ENCODE results near the gene SHROOM3.

DNA sequence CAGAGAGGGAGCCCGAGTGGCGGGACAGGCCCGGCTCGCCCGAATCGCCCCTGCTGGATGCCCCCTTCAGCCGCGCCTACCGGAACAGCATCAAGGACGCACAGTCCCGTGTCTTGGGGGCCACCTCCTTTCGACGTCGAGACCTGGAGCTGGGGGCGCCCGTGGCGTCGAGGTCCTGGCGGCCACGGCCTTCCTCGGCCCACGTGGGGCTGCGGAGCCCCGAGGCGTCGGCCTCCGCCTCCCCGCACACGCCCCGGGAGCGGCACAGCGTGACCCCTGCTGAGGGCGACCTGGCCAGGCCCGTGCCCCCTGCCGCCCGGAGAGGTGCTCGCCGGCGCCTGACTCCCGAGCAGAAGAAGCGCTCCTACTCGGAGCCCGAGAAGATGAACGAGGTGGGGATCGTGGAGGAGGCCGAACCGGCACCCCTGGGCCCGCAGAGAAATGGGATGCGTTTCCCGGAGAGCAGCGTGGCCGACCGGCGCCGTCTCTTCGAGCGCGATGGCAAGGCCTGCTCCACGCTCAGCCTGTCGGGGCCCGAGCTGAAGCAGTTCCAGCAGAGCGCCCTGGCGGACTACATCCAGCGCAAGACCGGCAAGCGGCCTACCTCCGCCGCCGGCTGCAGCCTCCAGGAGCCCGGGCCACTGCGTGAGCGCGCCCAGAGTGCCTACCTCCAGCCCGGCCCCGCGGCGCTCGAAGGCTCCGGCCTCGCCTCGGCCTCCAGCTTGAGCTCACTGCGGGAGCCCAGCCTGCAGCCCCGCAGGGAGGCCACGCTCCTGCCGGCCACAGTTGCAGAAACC, 306.0 kb downstream of the SHROOM3 start:
- TF ChIP-seq, protein P1, sequence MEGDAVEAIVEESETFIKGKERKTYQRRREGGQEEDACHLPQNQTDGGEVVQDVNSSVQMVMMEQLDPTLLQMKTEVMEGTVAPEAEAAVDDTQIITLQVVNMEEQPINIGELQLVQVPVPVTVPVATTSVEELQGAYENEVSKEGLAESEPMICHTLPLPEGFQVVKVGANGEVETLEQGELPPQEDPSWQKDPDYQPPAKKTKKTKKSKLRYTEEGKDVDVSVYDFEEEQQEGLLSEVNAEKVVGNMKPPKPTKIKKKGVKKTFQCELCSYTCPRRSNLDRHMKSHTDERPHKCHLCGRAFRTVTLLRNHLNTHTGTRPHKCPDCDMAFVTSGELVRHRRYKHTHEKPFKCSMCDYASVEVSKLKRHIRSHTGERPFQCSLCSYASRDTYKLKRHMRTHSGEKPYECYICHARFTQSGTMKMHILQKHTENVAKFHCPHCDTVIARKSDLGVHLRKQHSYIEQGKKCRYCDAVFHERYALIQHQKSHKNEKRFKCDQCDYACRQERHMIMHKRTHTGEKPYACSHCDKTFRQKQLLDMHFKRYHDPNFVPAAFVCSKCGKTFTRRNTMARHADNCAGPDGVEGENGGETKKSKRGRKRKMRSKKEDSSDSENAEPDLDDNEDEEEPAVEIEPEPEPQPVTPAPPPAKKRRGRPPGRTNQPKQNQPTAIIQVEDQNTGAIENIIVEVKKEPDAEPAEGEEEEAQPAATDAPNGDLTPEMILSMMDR (IDR thresholded peaks at IDR 0.05; ENCODE audit: insufficient read depth, low read length, poor library complexity, severe bottlenecking), result no peak
- no peak for TF ChIP-seq EZH2phosphoT487 (conservative IDR thresholded peaks at IDR 0.05; ENCODE audit: low read length)
